Vagina (tissue), 2 donors: ENCODE measurements around the gene NANOS2.
"Not testable (repeated sequence)": the region's sequence is repeated elsewhere in the genome, so short reads cannot be mapped to it uniquely, and the experiment has no call there.

Source experiments
- CTCF ChIP-seq, 3 experiments: fragments of 450-650 bp in 2 of 3; fragments of 200-600 bp in 1 of 3; sonication (generic) in 1 of 3; IDR thresholded peaks; one replicate each; pipeline ENCODE4 v1.5.1; 2017 to 2019; ENCODE audit warnings: antibody characterized with exemption in 3 of 3, mild to moderate bottlenecking in 2 of 3, moderate library complexity in 2 of 3
- POLR2A ChIP-seq, 2 donors: fragments of 450-650 bp; IDR thresholded peaks; one replicate each; pipeline ENCODE4 v1.6.1; 2017; ENCODE audit warnings: antibody characterized with exemption in 2 of 2, mild to moderate bottlenecking in 2 of 2, moderate library complexity in 2 of 2
- POLR2AphosphoS5 ChIP-seq, 2 donors: sonication (generic); formaldehyde crosslinking; IDR thresholded peaks; one replicate each; pipeline ENCODE4 v1.9.0; 2017; ENCODE audit warnings: antibody characterized with exemption in 2 of 2, mild to moderate bottlenecking in 2 of 2, low read depth in 1 of 2; ENCODE audit not compliant: insufficient read depth in 1 of 2

DNA sequence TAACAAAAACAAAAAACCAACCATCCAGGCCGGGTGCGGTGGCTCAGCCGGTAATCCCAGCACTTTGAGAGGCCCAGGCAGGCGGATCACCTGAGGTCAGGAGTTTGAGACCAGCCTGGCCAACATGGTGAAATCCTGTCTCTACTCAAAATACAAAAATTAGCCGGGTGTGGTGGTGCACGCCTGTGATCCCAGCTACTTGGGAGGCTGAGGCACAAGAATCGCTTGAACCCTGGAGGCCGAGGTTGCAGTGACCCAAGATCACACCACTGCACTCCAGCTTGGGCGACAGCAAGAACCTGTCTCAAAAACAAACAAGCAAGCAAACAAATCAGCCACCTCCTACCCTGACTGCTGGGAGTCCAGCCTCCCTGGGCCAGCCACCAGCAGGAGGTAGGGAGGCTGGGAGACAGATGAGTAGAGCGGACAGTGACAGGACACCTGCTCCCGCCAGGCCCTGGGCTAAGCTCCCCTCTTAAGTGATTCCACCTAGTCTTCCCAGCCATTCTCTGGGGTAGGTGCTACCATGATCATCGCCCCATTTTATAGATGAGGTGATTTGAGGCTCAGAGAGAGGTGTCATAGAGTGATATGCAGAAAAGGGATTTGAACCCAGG lies 18.5 kb downstream of the NANOS2 start:
- TF ChIP-seq CTCF (IDR thresholded peaks at IDR 0.05); POLR2A (IDR thresholded peaks at IDR 0.05); POLR2AphosphoS5 (IDR thresholded peaks at IDR 0.05; ENCODE audit: insufficient read depth in 1 of 2, low read depth in 1 of 2): not testable (repeated sequence)
